A673 (cell line): ENCODE measurements around the gene RIT2.

Experiments used
- EZH2 ChIP-seq: fragments of 200-600 bp; sonication (generic); IDR thresholded peaks from 2 replicates; pipeline ENCODE4 v1.6.1; 2017; ENCODE audit warnings: borderline replicate concordance, low read depth, mild to moderate bottlenecking, mixed read lengths, antibody characterized with exemption, low read length; ENCODE audit not compliant: poor library complexity, severe bottlenecking
- TF ChIP-seq, protein P1 (sequence below): fragments of 300-800, 200-600 bp; sonication (generic); conservative IDR thresholded peaks from 2 replicates; pipeline ENCODE4 v1.5.1; 2017; ENCODE audit warnings: low read depth, mild to moderate bottlenecking, antibody characterized with exemption, low read length, moderate library complexity, mixed read lengths

- TF ChIP-seq, protein P1, sequence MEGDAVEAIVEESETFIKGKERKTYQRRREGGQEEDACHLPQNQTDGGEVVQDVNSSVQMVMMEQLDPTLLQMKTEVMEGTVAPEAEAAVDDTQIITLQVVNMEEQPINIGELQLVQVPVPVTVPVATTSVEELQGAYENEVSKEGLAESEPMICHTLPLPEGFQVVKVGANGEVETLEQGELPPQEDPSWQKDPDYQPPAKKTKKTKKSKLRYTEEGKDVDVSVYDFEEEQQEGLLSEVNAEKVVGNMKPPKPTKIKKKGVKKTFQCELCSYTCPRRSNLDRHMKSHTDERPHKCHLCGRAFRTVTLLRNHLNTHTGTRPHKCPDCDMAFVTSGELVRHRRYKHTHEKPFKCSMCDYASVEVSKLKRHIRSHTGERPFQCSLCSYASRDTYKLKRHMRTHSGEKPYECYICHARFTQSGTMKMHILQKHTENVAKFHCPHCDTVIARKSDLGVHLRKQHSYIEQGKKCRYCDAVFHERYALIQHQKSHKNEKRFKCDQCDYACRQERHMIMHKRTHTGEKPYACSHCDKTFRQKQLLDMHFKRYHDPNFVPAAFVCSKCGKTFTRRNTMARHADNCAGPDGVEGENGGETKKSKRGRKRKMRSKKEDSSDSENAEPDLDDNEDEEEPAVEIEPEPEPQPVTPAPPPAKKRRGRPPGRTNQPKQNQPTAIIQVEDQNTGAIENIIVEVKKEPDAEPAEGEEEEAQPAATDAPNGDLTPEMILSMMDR: no peak
- no peak for TF ChIP-seq EZH2
Observed at GRCh38 chr18:42838546-42839145, 276.8 kb downstream of the RIT2 start.
